Tibial nerve (tissue), 4 donors: Measurements from ENCODE around the gene GNB2. TPM values are rescaled to one million over a fixed set of nuclear protein-coding genes. Genes with fewer than 3 reads are reported as not detected.
"Not testable (repeated sequence)": the region's sequence is repeated elsewhere in the genome, so short reads cannot be mapped to it uniquely, and the experiment has no call there.

Experiments used
- DNase-seq, 2 donors: peaks; one replicate each; pipeline ENCODE4 v3.0.0-alpha.2; 2019; ENCODE audit warnings: low spot score in 2 of 2
- H3K27ac ChIP-seq, 4 donors: fragments of 200-600 bp; sonication (generic) in 3 of 4; one replicate each; pipeline ENCODE4 v1.5.1; 2017 to 2019; ENCODE audit warnings: mild to moderate bottlenecking in 1 of 4
- H3K27me3 ChIP-seq, 2 donors: fragments of 200-600 bp; sonication (generic) in 1 of 2; one replicate each; pipeline versions ENCODE4 v1.5.1 to v1.6.0; 2017 to 2019
- H3K36me3 ChIP-seq, 3 donors: fragments of 200-600 bp; sonication (generic); one replicate each; pipeline ENCODE4 v1.5.1; 2018 to 2019
- H3K4me1 ChIP-seq, 4 donors: fragments of 200-600 bp; sonication (generic) in 3 of 4; one replicate each; pipeline ENCODE4 v1.5.1; 2017 to 2019
- H3K4me3 ChIP-seq, 4 donors: fragments of 200-600 bp; sonication (generic) in 3 of 4; one replicate each; pipeline ENCODE4 v1.5.1; 2017 to 2019; ENCODE audit warnings: mild to moderate bottlenecking in 1 of 4, moderate library complexity in 1 of 4
- H3K9me3 ChIP-seq, 4 donors: fragments of 200-600 bp; sonication (generic) in 3 of 4; one replicate each; pipeline ENCODE4 v1.5.1; 2017 to 2019
- EP300 ChIP-seq, 2 donors: sonication (generic); formaldehyde crosslinking; IDR thresholded peaks; one replicate each; pipeline ENCODE4 v1.6.1; 2017; ENCODE audit warnings: antibody characterized with exemption in 2 of 2, mild to moderate bottlenecking in 1 of 2
- POLR2A ChIP-seq, 2 donors: fragments of 450-650 bp; IDR thresholded peaks; one replicate each; pipeline ENCODE4 v1.6.1; 2017; ENCODE audit warnings: antibody characterized with exemption in 2 of 2, mild to moderate bottlenecking in 2 of 2, moderate library complexity in 2 of 2
- WGBS, 2 donors: methylation state at CpG; one replicate each; pipeline ENCODE4 v1.1.5; 2018; 5-methylcytosine and 5-hydroxymethylcytosine counted together
- total RNA-seq, 4 donors: library from RNA; depleted of rRNA; stranded (reverse); fragments of >200 nt; gene quantifications; one replicate each; pipeline ENCODE4 v1.1.0, GENCODE V29; 2016
- TF ChIP-seq, protein P1 (sequence below), 5 experiments: fragments of 200-600 bp in 3 of 5; fragments of 450-650 bp in 2 of 5; sonication (generic) in 3 of 5; IDR thresholded peaks; one replicate each; pipeline ENCODE4 v1.5.1; 2016 to 2019; ENCODE audit warnings: antibody characterized with exemption in 5 of 5, mild to moderate bottlenecking in 3 of 5, moderate library complexity in 2 of 5

The GNB2 gene
- total RNA-seq, 4 donors from 2014 or later: 185 to 290 (median 248) TPM

DNA sequence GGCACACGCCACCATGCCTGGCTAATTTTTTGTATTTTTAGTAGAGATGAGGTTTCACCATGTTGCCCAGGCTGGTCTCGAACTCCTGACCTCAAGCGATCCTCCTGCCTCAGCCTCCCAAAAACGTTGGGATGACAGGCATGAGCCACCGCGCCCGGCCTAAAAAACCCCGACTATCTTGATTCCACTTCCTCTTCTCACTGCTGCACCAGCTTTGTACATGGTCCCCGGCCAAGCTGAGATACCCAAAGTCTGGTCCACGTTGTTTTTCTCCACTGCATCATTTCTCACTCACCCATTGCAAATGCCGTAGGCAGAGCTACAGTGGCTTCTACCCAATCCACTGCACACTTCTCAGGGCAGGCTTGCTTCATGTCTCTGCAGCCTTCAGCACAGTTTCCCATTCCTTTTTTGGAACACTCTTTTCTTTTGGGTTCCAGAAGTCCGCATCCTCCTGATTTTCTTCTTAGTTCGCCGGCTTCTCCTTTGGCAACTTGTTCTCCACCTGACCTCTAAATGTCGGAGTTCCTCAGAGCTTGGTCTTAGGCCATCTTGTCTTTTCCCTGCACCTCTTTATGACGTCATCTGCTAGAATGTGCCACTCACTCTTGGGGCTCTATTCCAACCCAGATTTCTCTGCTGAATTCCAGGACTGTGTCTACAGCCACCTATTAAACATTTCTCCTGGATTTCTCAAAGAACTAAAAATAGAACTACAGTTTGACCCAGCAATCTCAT, 6.0 kb upstream of the GNB2 start:
- 81 to 82% methylated on average over 16 of the region's 16 CpGs for WGBS, 2 donors
- H3K27ac ChIP-seq: no peak overlapping the region
- no peaks in the 10 kb centered on the region for H3K9me3 ChIP-seq
- no peaks in the 10 kb centered on the region for H3K27me3 ChIP-seq
- no peak overlapping the region for H3K4me3 ChIP-seq
- TF ChIP-seq, protein P1, sequence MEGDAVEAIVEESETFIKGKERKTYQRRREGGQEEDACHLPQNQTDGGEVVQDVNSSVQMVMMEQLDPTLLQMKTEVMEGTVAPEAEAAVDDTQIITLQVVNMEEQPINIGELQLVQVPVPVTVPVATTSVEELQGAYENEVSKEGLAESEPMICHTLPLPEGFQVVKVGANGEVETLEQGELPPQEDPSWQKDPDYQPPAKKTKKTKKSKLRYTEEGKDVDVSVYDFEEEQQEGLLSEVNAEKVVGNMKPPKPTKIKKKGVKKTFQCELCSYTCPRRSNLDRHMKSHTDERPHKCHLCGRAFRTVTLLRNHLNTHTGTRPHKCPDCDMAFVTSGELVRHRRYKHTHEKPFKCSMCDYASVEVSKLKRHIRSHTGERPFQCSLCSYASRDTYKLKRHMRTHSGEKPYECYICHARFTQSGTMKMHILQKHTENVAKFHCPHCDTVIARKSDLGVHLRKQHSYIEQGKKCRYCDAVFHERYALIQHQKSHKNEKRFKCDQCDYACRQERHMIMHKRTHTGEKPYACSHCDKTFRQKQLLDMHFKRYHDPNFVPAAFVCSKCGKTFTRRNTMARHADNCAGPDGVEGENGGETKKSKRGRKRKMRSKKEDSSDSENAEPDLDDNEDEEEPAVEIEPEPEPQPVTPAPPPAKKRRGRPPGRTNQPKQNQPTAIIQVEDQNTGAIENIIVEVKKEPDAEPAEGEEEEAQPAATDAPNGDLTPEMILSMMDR (IDR thresholded peaks at IDR 0.05): no peak
- TF ChIP-seq POLR2A (IDR thresholded peaks at IDR 0.05) (no peak), EP300 (IDR thresholded peaks at IDR 0.05) (no peak)
- peaks cover 0 to under 1% (median 0%) of the 10 kb centered on the region in 4 donors for H3K4me1 ChIP-seq
- no peak for DNase-seq
- H3K36me3 ChIP-seq: no peaks in the 10 kb centered on the region

DNA sequence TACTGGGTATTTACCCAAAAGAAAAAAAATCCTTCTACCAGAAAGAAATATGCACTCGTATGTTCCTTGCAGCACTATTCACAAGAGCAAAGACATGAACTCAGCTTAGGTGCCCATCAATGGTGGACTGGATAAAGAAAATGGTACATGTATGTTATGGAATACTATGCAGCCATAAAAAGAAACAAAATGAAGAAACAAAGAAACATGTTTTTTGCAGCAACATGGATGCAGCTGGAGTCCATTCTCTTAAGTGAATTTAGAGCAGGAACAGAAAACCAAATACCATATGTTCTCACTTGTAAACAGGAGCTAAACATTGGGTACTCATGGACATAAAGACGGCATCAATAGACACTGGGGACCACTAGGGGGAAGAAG, 5.5 kb upstream of the GNB2 start:
- Histone ChIP-seq H3K9me3 (no peaks in the 10 kb centered on the region), H3K4me3 (no peak overlapping the region), H3K4me1 (peaks cover 0 to 6% (median 2%) of the 10 kb centered on the region in 4 donors), H3K36me3 (no peaks in the 10 kb centered on the region), H3K27ac (no peak overlapping the region), H3K27me3 (no peaks in the 10 kb centered on the region)
- TF ChIP-seq, protein P1 (IDR thresholded peaks at IDR 0.05): no peak
- TF ChIP-seq EP300 (IDR thresholded peaks at IDR 0.05): no peak
- no peak for TF ChIP-seq POLR2A (IDR thresholded peaks at IDR 0.05)
- WGBS, 2 donors: 82 to 90% methylated on average over 2 of the region's 2 CpGs
- no peak for DNase-seq

DNA sequence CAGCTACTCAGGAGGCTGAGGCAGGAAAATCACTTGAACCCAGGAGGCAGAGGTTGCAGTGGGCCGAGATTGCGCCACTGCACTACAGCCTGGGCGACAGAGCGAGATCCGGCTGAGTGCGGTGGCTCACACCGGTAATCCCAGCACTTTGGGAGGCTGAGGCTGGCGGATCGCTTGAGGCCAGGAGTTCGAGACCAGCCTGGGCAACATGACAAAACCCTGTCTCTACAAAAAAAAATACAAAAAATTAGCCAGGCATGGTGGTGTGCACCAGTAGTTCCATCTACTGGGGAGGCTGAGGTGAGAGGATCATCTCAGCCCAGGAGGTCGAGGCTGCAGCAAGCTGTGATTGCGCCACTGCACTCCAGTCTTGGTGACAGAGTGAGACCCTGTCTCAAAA, 4.4 kb upstream of the GNB2 start:
- H3K27me3 ChIP-seq, H3K4me1 ChIP-seq, H3K4me3 ChIP-seq, H3K27ac ChIP-seq, DNase-seq, H3K36me3 ChIP-seq, H3K9me3 ChIP-seq: not testable (repeated sequence)
- WGBS, 2 donors: 95 to 96% methylated on average over 12 of the region's 12 CpGs

DNA sequence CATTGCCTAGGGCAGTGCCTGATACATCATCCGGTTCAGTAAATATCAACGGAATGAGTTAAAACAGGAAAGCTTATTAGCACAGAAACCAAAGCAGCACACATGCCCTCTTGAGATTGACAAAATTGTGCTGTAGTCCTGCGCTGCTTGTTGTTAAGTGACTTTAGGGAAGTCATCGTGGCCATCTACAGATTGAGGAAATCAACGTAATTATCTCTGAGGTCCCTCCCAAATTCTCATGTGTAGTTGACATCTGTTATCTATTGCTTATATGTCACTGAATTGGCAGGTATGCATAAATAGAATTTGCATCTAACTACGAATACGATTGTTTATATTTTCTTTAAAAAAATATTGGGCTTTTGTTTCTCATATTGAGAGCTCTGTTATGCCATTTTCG, 3.5 kb upstream of the GNB2 start:
- no peak overlapping the region for H3K27ac ChIP-seq
- H3K36me3 ChIP-seq: no peaks in the 10 kb centered on the region
- no peak for DNase-seq
- no peaks in the 10 kb centered on the region for H3K27me3 ChIP-seq
- WGBS, 2 donors: 74 to 81% methylated on average over 8 of the region's 8 CpGs
- peaks cover 0 to 7% (median 2%) of the 10 kb centered on the region in 4 donors for H3K4me1 ChIP-seq
- H3K4me3 ChIP-seq: no peak overlapping the region
- no peaks in the 10 kb centered on the region for H3K9me3 ChIP-seq
- no peak for TF ChIP-seq POLR2A (IDR thresholded peaks at IDR 0.05)
- no peak for TF ChIP-seq EP300 (IDR thresholded peaks at IDR 0.05)
- TF ChIP-seq, protein P1 (IDR thresholded peaks at IDR 0.05): no peak

DNA sequence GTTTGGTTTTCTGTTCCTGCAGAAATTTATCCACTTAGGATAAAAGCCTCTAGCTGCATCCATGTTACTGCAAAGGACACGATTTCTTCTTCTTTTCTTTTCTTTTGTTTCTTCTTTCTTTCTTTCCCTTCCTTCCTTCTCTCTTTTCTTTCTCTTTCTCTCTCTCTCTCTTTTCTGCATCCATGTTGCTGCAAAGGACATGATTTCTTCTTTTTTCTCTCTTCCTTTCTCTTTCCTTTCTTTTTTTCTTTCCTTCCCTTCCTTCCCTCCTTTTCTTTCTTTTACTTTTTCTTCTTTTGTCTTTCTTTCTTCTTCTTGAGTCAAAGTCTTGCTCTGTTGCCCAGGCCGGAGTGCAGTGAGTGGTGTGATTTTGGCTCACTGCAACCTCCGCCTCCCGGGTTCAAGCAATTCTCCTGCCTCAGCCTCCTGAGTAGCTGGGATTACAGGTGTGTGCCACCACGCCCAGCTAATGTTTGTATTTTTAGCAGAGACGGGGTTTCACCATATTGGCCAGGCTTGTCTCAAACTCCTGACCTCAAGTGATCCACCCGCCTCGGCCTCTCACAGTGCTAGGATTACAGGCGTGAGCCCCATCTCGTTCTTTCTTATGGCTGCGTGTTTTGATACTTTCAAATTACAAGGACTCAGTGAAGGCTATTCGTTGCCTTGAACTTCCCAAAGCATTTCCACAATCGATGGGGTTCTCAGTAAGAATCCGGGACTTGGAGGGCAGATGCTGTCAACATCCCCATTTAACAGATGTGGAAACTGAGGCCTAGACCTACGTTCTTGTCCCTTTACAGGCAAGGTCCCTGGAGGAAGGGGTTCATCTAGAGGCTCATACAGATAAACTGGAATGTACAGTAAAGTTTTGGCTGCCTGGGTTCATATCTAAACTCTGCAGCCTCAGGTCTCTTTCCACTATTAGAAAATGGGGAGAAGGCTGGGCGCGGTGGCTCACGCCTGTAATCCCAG, 1.9 kb upstream of the GNB2 start:
- Histone ChIP-seq H3K27me3 (no peaks in the 10 kb centered on the region), H3K27ac (no peak overlapping the region), H3K9me3 (no peaks in the 10 kb centered on the region), H3K4me3 (no peak overlapping the region), H3K4me1 (peaks cover 0 to 17% (median 10%) of the 10 kb centered on the region in 4 donors), H3K36me3 (peaks cover 0 to 3% (median under 1%) of the 10 kb centered on the region in 3 donors)
- WGBS, 2 donors: 94% methylated on average over 18 of the region's 18 CpGs
- DNase-seq: no peak
- no peak for TF ChIP-seq EP300 (IDR thresholded peaks at IDR 0.05)
- TF ChIP-seq, protein P1 (IDR thresholded peaks at IDR 0.05): no peak
- TF ChIP-seq POLR2A (IDR thresholded peaks at IDR 0.05): no peak
